Stimulated activated CD4-positive, alpha-beta T cell treated with anti-CD3 and anti-CD28 coated beads, TNF-alpha, amount 100 ng/mL, for 1 hour (primary cell): ENCODE measurements around the gene PRKCG.
"Not testable (repeated sequence)": the region's sequence is repeated elsewhere in the genome, so short reads cannot be mapped to it uniquely, and the experiment has no call there.

ENCODE experiments used
- DNase-seq, 3 donors: peaks; one replicate each; pipeline ENCODE4 v3.0.0-alpha.2; 2020; ENCODE audit warnings: low read depth in 3 of 3, low spot score in 1 of 3

The PRKCG gene

DNA sequence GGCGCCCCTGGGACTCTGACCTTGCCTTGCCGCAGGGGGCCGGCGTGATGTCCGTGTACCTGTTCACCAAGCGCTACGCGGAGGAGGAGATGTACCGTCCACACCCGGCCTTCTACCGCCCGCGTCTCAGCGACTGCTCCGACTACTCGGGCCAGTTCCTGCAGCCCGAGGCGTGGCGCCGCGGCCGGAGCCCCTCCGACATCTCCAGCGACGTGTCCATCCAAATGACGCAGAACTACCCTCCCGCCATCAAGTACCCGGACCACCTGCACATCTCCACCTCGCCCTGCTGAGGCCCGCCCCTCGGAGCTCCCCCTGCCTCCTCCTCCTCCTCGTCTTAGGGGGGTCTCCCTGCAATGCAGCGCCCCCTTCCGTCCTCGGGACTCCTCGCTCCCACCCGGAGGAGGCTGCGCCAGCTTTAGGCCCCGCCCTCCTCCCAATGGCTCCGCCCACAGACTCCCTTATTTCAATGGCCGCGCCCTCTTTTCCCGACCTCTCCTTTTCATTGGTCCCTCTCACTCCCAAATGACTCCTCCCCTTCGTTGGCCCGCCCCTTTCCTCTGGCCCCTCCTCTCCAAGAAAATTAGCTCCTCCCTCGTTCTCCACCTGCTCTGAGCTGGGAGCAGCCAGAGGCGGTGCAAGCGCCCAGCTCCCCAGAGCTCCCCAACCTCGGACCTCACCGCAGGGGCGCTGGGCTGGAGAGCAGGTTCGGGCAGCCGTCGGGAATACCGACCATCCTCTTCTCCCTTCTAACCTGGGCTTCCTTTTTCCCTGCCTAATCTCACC is 60.2 kb downstream of the PRKCG start:
- no peak for DNase-seq

- no peak for DNase-seq
These were observed 62.4 kb downstream of the PRKCG start for GRCh38 chr19:53944416-53944815.

- DNase-seq: no peak
These were observed 62.9 kb downstream of the PRKCG start for GRCh38 chr19:53944933-53945332.

- no peak for DNase-seq
These were observed 63.4 kb downstream of the PRKCG start for GRCh38 chr19:53945441-53945840.

DNA sequence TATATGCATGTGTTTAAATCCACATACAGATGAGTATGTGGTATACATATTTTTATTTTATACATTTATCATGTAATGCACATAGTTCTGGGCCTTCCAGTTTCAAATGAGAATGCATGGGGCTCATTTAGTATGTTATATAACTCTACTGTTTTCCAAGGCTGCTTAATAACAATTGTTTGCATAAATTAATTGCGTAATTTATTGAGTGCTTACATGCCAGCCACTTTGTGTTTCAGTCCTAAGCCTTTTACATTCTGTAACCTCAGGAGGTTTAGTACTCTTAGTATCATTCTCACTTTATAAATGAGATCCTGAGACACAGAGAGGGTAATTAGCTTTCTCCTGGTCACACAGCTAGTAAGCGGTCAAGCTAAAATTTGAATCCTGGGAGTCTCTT is 64.0 kb downstream of the PRKCG start:
- DNase-seq: no peak

DNA sequence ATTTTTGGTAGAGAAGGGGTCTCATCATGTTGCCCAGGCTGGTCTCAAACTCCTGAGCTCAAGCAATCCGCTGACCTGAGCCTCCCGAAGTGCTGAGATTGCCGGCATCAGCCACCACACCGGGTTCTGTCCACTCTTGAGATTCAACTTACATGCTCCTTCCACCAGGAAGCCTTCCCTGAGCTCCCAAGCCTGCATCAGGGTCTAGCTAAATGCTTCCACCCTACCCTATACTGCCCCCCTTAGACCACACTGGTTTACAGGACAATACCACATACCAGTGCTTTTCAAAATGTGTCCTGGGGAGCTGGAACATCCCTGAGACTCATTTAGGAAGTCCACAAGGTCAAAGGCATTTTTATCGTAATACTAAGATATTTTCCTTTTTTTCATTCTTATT is 65.6 kb downstream of the PRKCG start:
- DNase-seq: no peak

- DNase-seq: not testable (repeated sequence)
These were observed 66.6 kb downstream of the PRKCG start for GRCh38 chr19:53948611-53949010.

DNA sequence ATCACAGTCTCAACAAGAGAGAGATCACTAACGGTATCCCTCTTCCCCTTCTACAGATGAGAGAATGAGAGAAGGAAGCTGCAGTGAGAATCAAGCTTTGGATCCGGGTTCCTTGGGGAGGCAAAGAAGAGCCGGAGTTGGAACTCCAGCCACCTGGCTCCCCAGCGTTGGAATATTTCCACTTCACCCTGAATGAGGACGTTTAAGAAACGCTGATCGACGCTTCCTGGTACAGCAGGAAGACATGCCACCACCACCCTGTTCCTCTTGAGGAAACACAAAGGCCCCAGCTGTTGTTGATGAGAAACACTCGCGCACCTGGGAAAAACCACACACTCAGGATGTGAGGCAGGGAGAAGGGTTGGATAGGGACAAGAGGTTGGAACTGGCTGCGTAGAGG is 69.4 kb downstream of the PRKCG start:
- DNase-seq: no peak

DNA sequence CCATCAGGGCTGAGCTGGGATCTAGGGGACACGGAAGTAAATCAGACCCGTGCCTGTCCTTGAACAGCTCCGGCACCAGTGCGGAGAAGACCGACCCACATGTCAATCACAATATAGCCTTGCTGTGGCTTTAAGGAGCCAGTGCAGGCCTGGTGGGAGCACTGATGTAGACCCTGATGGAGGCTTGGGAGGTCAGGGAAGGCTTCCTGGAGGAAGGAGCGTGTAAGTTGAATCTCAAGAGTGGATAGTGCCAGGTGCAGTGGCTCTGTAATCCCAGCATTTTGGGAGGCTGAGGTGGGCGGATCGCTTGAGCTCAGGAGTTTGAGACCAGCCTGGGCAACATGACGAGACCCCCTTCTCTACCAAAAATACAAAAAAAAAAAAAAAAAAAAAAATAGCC is 70.0 kb downstream of the PRKCG start:
- no peak for DNase-seq

GRCh38 chr19:53953383-53953782 is 71.4 kb downstream of the PRKCG start:
- no peak for DNase-seq
